ENCODE data around the gene TXNRD1. TPM values are rescaled to one million over a fixed set of nuclear protein-coding genes. Genes with fewer than 3 reads are reported as not detected.

The TXNRD1 gene
- total and polyA plus RNA-seq, 4 donors, result 23.6 to 70.8 (median 55.7) TPM

GRCh38 chr12:104319028-104319427 lies 103.4 kb downstream of the TXNRD1 start:
- no peak overlapping the region for H3K4me3 ChIP-seq (ENCODE audit: low read depth in 1 of 3, low read length in 3 of 3)
- no peak overlapping the region for H3K9ac ChIP-seq (ENCODE audit: low read depth in 1 of 2, low read length in 2 of 2)
- no peaks in the 10 kb centered on the region for H3K4me1 ChIP-seq (ENCODE audit: control insufficient read depth in 4 of 4, insufficient read depth in 4 of 4, low read length in 3 of 4)
- H3K27ac ChIP-seq (ENCODE audit: low read depth in 1 of 2, low read length in 2 of 2), result no peak overlapping the region
- DNase-seq (ENCODE audit: low spot score), result no peak
- TF ChIP-seq NR2F2 (IDR thresholded peaks at IDR 0.05) (no peak), YY1 (IDR thresholded peaks at IDR 0.05) (no peak), REST (IDR thresholded peaks at IDR 0.05) (no peak), HNF4G (IDR thresholded peaks at IDR 0.05) (no peak), GABPA (IDR thresholded peaks at IDR 0.05 in 1 of 2, conservative IDR thresholded peaks at IDR 0.05 in 1 of 2) (no peak), MAX (IDR thresholded peaks at IDR 0.05) (no peak), ZBTB33 (IDR thresholded peaks at IDR 0.05) (no peak), CTCF (IDR thresholded peaks at IDR 0.05; ENCODE audit: low read depth, low read length, missing input control) (no peak), FOXA1 (IDR thresholded peaks at IDR 0.05) (no peak), SP1 (IDR thresholded peaks at IDR 0.05) (no peak), JUND (IDR thresholded peaks at IDR 0.05) (no peak), RXRA (IDR thresholded peaks at IDR 0.05) (no peak), FOXA2 (IDR thresholded peaks at IDR 0.05) (no peak)
- no peaks in the 10 kb centered on the region for H3K9me3 ChIP-seq (ENCODE audit: control insufficient read depth in 4 of 4, low read length in 3 of 4)
- peaks cover 11 to 55% (median 46%) of the 10 kb centered on the region in 4 donors for H3K36me3 ChIP-seq (ENCODE audit: control insufficient read depth in 4 of 4, insufficient read depth in 3 of 4, low read depth in 1 of 4, low read length in 3 of 4)
- 99% methylated on average over 1 of the region's 1 CpG for WGBS
- H3K27me3 ChIP-seq (ENCODE audit: control insufficient read depth in 4 of 4, insufficient read depth in 4 of 4, low read length in 3 of 4), result no peaks in the 10 kb centered on the region

- TF ChIP-seq ATF3 (IDR thresholded peaks at IDR 0.05) (no peak), FOXA1 (IDR thresholded peaks at IDR 0.05) (no peak), TAF1 (conservative IDR thresholded peaks at IDR 0.05) (no peak)
- Histone ChIP-seq H3K9me3 (ENCODE audit: control insufficient read depth in 4 of 4, low read length in 3 of 4) (no peaks in the 10 kb centered on the region), H3K27ac (ENCODE audit: low read depth in 1 of 2, low read length in 2 of 2) (no peak overlapping the region), H3K27me3 (ENCODE audit: control insufficient read depth in 4 of 4, insufficient read depth in 4 of 4, low read length in 3 of 4) (no peaks in the 10 kb centered on the region), H3K4me1 (ENCODE audit: control insufficient read depth in 4 of 4, insufficient read depth in 4 of 4, low read length in 3 of 4) (no peaks in the 10 kb centered on the region), H3K9ac (ENCODE audit: low read depth in 1 of 2, low read length in 2 of 2) (no peak overlapping the region), H3K4me3 (ENCODE audit: low read depth in 1 of 3, low read length in 3 of 3) (no peak overlapping the region), H3K36me3 (ENCODE audit: control insufficient read depth in 4 of 4, insufficient read depth in 3 of 4, low read depth in 1 of 4, low read length in 3 of 4) (peaks cover 8 to 58% (median 47%) of the 10 kb centered on the region in 4 donors)
- DNase-seq (ENCODE audit: low spot score), result no peak
- WGBS, result 99% methylated on average over 1 of the region's 1 CpG
Measured at GRCh38 chr12:104319918-104320626, 104.5 kb downstream of the TXNRD1 start.
